Measurements from ENCODE around the gene GLIPR1L2. TPM values are rescaled to one million over a fixed set of nuclear protein-coding genes. Genes with fewer than 3 reads are reported as not detected.

Gene GLIPR1L2
- total and polyA plus RNA-seq, 2 experiments from 2014 or later, result 0.08 TPM; not detected in 1

- Histone ChIP-seq H3K27ac (ENCODE audit: low read depth) (no peak overlapping the region), H3K4me1 (ENCODE audit: insufficient read depth) (peaks cover 9% of the 10 kb centered on the region; the same call in 1 of the 2 replicates), H4K20me1 (replicated peaks; ENCODE audit: insufficient read depth) (no peaks in the 10 kb centered on the region), H3K79me2 (replicated peaks; ENCODE audit: insufficient read depth) (no peaks in the 10 kb centered on the region), H3K4me2 (no peak overlapping the region), H3F3A (replicated peaks; ENCODE audit: low read depth) (no peaks in the 10 kb centered on the region), H3K27me3 (ENCODE audit: insufficient read depth) (no peaks in the 10 kb centered on the region), H3K36me3 (ENCODE audit: insufficient read depth) (no peaks in the 10 kb centered on the region), H2AFZ (no peak overlapping the region), H3K9me2 (ENCODE audit: insufficient read depth) (no peaks in the 10 kb centered on the region; the same call in none of the 2 replicates), H3K4me3 (no peak overlapping the region)
- Mint-ChIP-seq H3K9me3 (no peaks in the 10 kb centered on the region), H3K4me3 (no peak overlapping the region), H3K36me3 (ENCODE audit: low read depth) (no peaks in the 10 kb centered on the region), H3K4me1 (peaks cover 11% of the 10 kb centered on the region), H3K27me3 (ENCODE audit: insufficient read depth, low read depth, poor library complexity) (no peaks in the 10 kb centered on the region), H3K27ac (no peak overlapping the region)
- TF ChIP-seq EZH2 (IDR thresholded peaks at IDR 0.05; ENCODE audit: low read depth, unreplicated experiment) (no peak), CTCF (conservative IDR thresholded peaks at IDR 0.05; ENCODE audit: low read depth in 2 of 2) (no peak), ZNF462 (CRISPR knock-in tag; IDR thresholded peaks at IDR 0.05) (no peak), ZNF114 (CRISPR knock-in tag; IDR thresholded peaks at IDR 0.05) (no peak), REST (IDR thresholded peaks at IDR 0.05; ENCODE audit: unreplicated experiment) (no peak), EZH2phosphoT487 (IDR thresholded peaks at IDR 0.05; ENCODE audit: unreplicated experiment) (no peak), CREB1 (CRISPR knock-in tag; IDR thresholded peaks at IDR 0.05; ENCODE audit: low read depth) (no peak), NANOG (IDR thresholded peaks at IDR 0.05; ENCODE audit: borderline replicate concordance) (no peak), ETS1 (IDR thresholded peaks at IDR 0.05) (no peak), POLR2AphosphoS5 (IDR thresholded peaks at IDR 0.05; ENCODE audit: low read depth) (no peak), JUNB (IDR thresholded peaks at IDR 0.05; ENCODE audit: unreplicated experiment) (no peak), ZNF331 (CRISPR knock-in tag; IDR thresholded peaks at IDR 0.05; ENCODE audit: low read depth) (no peak), STAT1 (IDR thresholded peaks at IDR 0.05; ENCODE audit: unreplicated experiment) (no peak)
- no peak for DNase-seq (ENCODE audit: low spot score)
- no peak for ATAC-seq
Observed at GRCh38 chr12:75478116-75478794, 87.4 kb downstream of the GLIPR1L2 start.

Data from GM23338 (cell line).